Psoas muscle (tissue), 8 donors: ENCODE measurements around the gene NIM1K. TPM values are rescaled to one million over a fixed set of nuclear protein-coding genes. Genes with fewer than 3 reads are reported as not detected.

Source experiments
- ATAC-seq, 4 donors: fragments of 200-7000 bp; cut with Tn5 transposase; one replicate each; pipeline ENCODE4 v1.9.1; 2020; ENCODE audit warnings: moderate library complexity in 3 of 4, mild to moderate bottlenecking in 2 of 4
- DNase-seq, 2 donors: peaks; one replicate each; pipeline ENCODE4 v3.0.0-alpha.2; 2020
- H3K27ac ChIP-seq: fragments of 200-600 bp; one replicate; pipeline ENCODE4 v1.8.0; 2022
- H3K27me3 ChIP-seq, 3 donors: fragments of 200-600 bp in 1 of 3; one replicate each; pipeline versions ENCODE4 v1.6.1 to v1.8.0; 2013 to 2022; ENCODE audit warnings: low read length in 2 of 3, mild to moderate bottlenecking in 2 of 3, moderate library complexity in 1 of 3; ENCODE audit not compliant: insufficient read depth in 3 of 3
- H3K36me3 ChIP-seq, 2 donors: fragments of 200-600 bp in 1 of 2; one replicate each; pipeline versions ENCODE4 v1.6.1 to v1.8.0; 2013 to 2022; ENCODE audit warnings: low read depth in 1 of 2, mild to moderate bottlenecking in 1 of 2, moderate library complexity in 1 of 2; ENCODE audit not compliant: insufficient read depth in 1 of 2
- H3K4me1 ChIP-seq: fragments of 200-600 bp; one replicate; pipeline ENCODE4 v1.8.0; 2022
- H3K4me3 ChIP-seq: fragments of 200-600 bp; one replicate; pipeline ENCODE4 v1.8.0; 2022; ENCODE audit warnings: mild to moderate bottlenecking
- H3K9me3 ChIP-seq: fragments of 200-600 bp; one replicate; pipeline ENCODE4 v1.8.0; 2022
- CTCF ChIP-seq: fragments of 200-600 bp; IDR thresholded peaks from one replicate; pipeline ENCODE4 v1.8.0; 2022; ENCODE audit warnings: antibody characterized with exemption
- WGBS, 3 donors: extraction: QIAGEN DNeasy Blood & Tissue Kit; methylation state at CpG; one replicate each; pipeline versions ENCODE4 v1.1.6 to v1.1.7; 2013; 5-methylcytosine and 5-hydroxymethylcytosine counted together
- intact Hi-C, 2 donors: fragments of 100-400 bp; cut with DNase I; formaldehyde crosslinking; loops; one replicate each; pipeline versions ENCODE4 v1.11.0 to v1.14.2; 2022
- polyA plus RNA-seq, 3 donors: library from polyadenylated mRNA; stranded (reverse); fragments of 200-250 nt; gene quantifications; one replicate each; pipeline ENCODE4 v1.2.3, GENCODE V29; 2013
- total RNA-seq, 4 donors: library from RNA; stranded (reverse); fragmentation: NEBNext Ultra II Directional in 2 of 4; extraction: Animal tissue kit (Norgen Biotek cat#: 25700) in 2 of 4; gene quantifications; one replicate each; pipeline versions ENCODE4 v1.2.1 to v1.2.4, GENCODE V29; 2021 to 2023
- donor health status: healthy with polysubstance abuse.
- donor health status: DM: no; HTN: no; CAD: no; lungs with moderate emphysema.
- donor health status: Bipolar disorder and iron deficiency.
- donor health status: healthy.
- donor health status: DM: yes; HTN: yes; CAD: no.
- donor health status: DM: no; HTN: no; CAD: no.
- donor health status: DM: no; HTN: no; CAD: no.
- donor health status: DM: yes; HTN: yes; CAD: no.

NIM1K gene
- total and polyA plus RNA-seq, 7 donors = 0.10 to 0.25 (median 0.20) TPM; not detected in 1

- no peak for TF ChIP-seq CTCF
- Histone ChIP-seq H3K4me1 (no peaks in the 10 kb centered on the region), H3K27me3 (no peaks in the 10 kb centered on the region), H3K4me3 (no peak overlapping the region), H3K36me3 (no peaks in the 10 kb centered on the region), H3K9me3 (no peaks in the 10 kb centered on the region), H3K27ac (no peak overlapping the region)
- intact Hi-C loops = no loop called here
- ATAC-seq (no peak), DNase-seq (no peak)
- 58 to 100% (median 72%) methylated on average over 1 of the region's 1 CpG for WGBS, 3 donors
Observed at GRCh38 chr5:43270645-43271044, 78.6 kb downstream of the NIM1K start.

- Histone ChIP-seq H3K4me3 (no peak overlapping the region), H3K9me3 (no peaks in the 10 kb centered on the region), H3K27ac (no peak overlapping the region), H3K4me1 (no peaks in the 10 kb centered on the region), H3K36me3 (no peaks in the 10 kb centered on the region), H3K27me3 (no peaks in the 10 kb centered on the region)
- no peak for DNase-seq
- no peak for TF ChIP-seq CTCF
- intact Hi-C loops = no loop called here
- no peak for ATAC-seq
Observed at GRCh38 chr5:43273552-43273951, 81.5 kb downstream of the NIM1K start.

GRCh38 chr5:43274435-43275114 lies 82.5 kb downstream of the NIM1K start:
- intact Hi-C loops = no loop called here
- Histone ChIP-seq H3K9me3 (no peaks in the 10 kb centered on the region), H3K4me3 (no peak overlapping the region), H3K4me1 (no peaks in the 10 kb centered on the region), H3K27me3 (no peaks in the 10 kb centered on the region), H3K36me3 (no peaks in the 10 kb centered on the region), H3K27ac (no peak overlapping the region)
- TF ChIP-seq CTCF = no peak
- ATAC-seq (no peak), DNase-seq (no peak)
- 40 to 53% (median 50%) methylated on average over 7 of the region's 7 CpGs for WGBS, 3 donors

- DNase-seq (no peak), ATAC-seq (no peak)
- 82 to 88% (median 85%) methylated on average over 4 of the region's 4 CpGs for WGBS, 3 donors
- Histone ChIP-seq H3K27ac (no peak overlapping the region), H3K4me3 (no peak overlapping the region), H3K36me3 (no peaks in the 10 kb centered on the region), H3K9me3 (no peaks in the 10 kb centered on the region), H3K27me3 (no peaks in the 10 kb centered on the region), H3K4me1 (no peaks in the 10 kb centered on the region)
- no peak for TF ChIP-seq CTCF
- intact Hi-C loops = no loop called here
Observed at GRCh38 chr5:43275391-43275790, 83.4 kb downstream of the NIM1K start.
